DND-41 (cell line): ENCODE results near the gene KLHL3.

Experiments used
- ATAC-seq: fragments of 200-7000 bp; cut with Tn5 transposase; 3 replicates; pipeline ENCODE4 v1.9.1; 2021; ENCODE audit warnings: low read depth; ENCODE audit not compliant: insufficient read depth
- DNase-seq: peaks from one replicate; pipeline ENCODE4 v3.0.0-alpha.2; 2020
- H2AFZ ChIP-seq: 2 replicates; pipeline ENCODE4 v1.6.0; 2012; ENCODE audit warnings: low read depth, low read length
- H3K27ac ChIP-seq: 2 replicates; pipeline ENCODE4 v1.5.1; 2012; ENCODE audit warnings: low read length, inconsistent platforms
- H3K27me3 ChIP-seq: fragments of 200-600 bp; sonication (generic); 2 replicates; pipeline ENCODE4 v1.6.0; 2012; ENCODE audit warnings: low read length, mild to moderate bottlenecking, inconsistent platforms; ENCODE audit not compliant: insufficient read depth, poor library complexity
- H3K36me3 ChIP-seq: 2 replicates; pipeline ENCODE4 v1.5.1; 2012; ENCODE audit warnings: low read length, inconsistent platforms; ENCODE audit not compliant: insufficient read depth
- H3K4me1 ChIP-seq: 2 replicates; pipeline ENCODE4 v1.5.1; 2012; ENCODE audit warnings: mild to moderate bottlenecking, low read length; ENCODE audit not compliant: insufficient read depth
- H3K4me2 ChIP-seq: 2 replicates; pipeline ENCODE4 v1.6.0; 2012; ENCODE audit warnings: mild to moderate bottlenecking, moderate library complexity, low read length, inconsistent platforms; ENCODE audit not compliant: insufficient read depth
- H3K4me3 ChIP-seq, 2 experiments: fragments of 200-600 bp in 1 of 2; shearing (Covaris generic) in 1 of 2; 2 replicates each; pipeline ENCODE4 v1.5.1; 2012 to 2016; ENCODE audit warnings: inconsistent platforms in 2 of 2, low read length in 2 of 2, mild to moderate bottlenecking in 2 of 2, low read depth in 1 of 2, moderate library complexity in 1 of 2
- H3K79me2 ChIP-seq: 2 replicates; pipeline ENCODE4 v1.6.0; 2012; ENCODE audit warnings: low read length, inconsistent platforms; ENCODE audit not compliant: insufficient read depth
- H3K9ac ChIP-seq: 2 replicates; pipeline ENCODE4 v1.6.0; 2012; ENCODE audit warnings: low read depth, mild to moderate bottlenecking, inconsistent platforms, low read length, moderate library complexity
- H3K9me3 ChIP-seq: 2 replicates; pipeline ENCODE4 v1.5.1; 2012; ENCODE audit warnings: low read length, moderate library complexity, mild to moderate bottlenecking, inconsistent platforms; ENCODE audit not compliant: insufficient read depth, severe bottlenecking
- H4K20me1 ChIP-seq: 2 replicates; pipeline ENCODE4 v1.6.0; 2012; ENCODE audit warnings: low read length; ENCODE audit not compliant: insufficient read depth
- EZH2 ChIP-seq: IDR thresholded peaks from 3 replicates; pipeline ENCODE4 v1.6.1; 2012; ENCODE audit warnings: borderline replicate concordance, low read depth, mild to moderate bottlenecking, moderate library complexity, low read length, inconsistent platforms; ENCODE audit not compliant: severe bottlenecking
- TF ChIP-seq, protein P1 (sequence below): IDR thresholded peaks from 2 replicates; pipeline ENCODE4 v1.5.1; 2012; ENCODE audit warnings: borderline replicate concordance, low read length, moderate library complexity, mild to moderate bottlenecking; ENCODE audit not compliant: poor library complexity, severe bottlenecking; ENCODE audit errors: extremely low read depth

KLHL3 gene

DNA sequence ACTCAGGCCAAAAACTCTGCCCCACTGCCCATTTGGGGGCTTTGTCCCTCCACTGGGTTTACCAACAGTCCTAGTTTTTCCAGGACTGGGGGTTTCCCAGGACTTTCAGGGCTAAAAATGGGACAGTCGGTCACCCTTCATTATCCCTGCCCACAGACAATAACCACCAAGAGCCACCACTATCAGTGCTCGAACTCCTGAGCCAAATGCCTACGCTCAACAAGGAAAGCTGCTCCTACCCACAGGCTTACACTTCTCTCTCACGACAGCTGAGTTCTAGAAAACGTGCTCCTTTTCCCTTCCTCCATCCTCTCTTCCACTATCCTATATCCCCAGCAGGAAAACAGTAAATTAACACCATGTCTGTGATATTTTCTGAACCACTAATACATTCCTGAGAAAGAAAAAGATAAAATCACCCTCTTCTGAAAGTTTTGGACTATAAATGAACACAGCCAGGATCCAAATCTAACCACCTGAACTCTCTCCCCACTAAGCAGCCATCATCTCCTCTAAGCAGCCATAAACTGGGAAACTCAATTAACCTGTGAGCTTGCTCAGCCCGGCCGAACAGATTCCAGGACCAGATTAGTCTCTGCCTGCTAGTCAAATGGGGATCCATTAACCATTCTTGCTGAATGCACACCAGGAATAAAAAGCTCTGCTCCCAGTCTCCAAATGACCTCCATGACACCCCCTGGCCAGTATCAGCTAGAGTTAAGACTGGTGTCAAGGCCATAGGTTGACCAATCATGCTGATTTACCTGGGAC is 41.8 kb downstream of the KLHL3 start:
- H2AFZ ChIP-seq: no peak overlapping the region
- no peak for TF ChIP-seq EZH2
- TF ChIP-seq, protein P1, sequence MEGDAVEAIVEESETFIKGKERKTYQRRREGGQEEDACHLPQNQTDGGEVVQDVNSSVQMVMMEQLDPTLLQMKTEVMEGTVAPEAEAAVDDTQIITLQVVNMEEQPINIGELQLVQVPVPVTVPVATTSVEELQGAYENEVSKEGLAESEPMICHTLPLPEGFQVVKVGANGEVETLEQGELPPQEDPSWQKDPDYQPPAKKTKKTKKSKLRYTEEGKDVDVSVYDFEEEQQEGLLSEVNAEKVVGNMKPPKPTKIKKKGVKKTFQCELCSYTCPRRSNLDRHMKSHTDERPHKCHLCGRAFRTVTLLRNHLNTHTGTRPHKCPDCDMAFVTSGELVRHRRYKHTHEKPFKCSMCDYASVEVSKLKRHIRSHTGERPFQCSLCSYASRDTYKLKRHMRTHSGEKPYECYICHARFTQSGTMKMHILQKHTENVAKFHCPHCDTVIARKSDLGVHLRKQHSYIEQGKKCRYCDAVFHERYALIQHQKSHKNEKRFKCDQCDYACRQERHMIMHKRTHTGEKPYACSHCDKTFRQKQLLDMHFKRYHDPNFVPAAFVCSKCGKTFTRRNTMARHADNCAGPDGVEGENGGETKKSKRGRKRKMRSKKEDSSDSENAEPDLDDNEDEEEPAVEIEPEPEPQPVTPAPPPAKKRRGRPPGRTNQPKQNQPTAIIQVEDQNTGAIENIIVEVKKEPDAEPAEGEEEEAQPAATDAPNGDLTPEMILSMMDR: no peak
- peaks cover 11% of the 10 kb centered on the region for H3K4me1 ChIP-seq
- no peak for DNase-seq
- no peak overlapping the region for H3K4me2 ChIP-seq
- no peaks in the 10 kb centered on the region for H3K27me3 ChIP-seq
- ATAC-seq: no peak
- H3K27ac ChIP-seq: no peak overlapping the region
- no peaks in the 10 kb centered on the region for H3K9me3 ChIP-seq
- no peaks in the 10 kb centered on the region for H4K20me1 ChIP-seq
- no peak overlapping the region for H3K9ac ChIP-seq
- H3K79me2 ChIP-seq: no peaks in the 10 kb centered on the region
- peaks cover 6% of the 10 kb centered on the region; the same call in 1 of the 2 replicates for H3K36me3 ChIP-seq
- H3K4me3 ChIP-seq: no peak overlapping the region

DNA sequence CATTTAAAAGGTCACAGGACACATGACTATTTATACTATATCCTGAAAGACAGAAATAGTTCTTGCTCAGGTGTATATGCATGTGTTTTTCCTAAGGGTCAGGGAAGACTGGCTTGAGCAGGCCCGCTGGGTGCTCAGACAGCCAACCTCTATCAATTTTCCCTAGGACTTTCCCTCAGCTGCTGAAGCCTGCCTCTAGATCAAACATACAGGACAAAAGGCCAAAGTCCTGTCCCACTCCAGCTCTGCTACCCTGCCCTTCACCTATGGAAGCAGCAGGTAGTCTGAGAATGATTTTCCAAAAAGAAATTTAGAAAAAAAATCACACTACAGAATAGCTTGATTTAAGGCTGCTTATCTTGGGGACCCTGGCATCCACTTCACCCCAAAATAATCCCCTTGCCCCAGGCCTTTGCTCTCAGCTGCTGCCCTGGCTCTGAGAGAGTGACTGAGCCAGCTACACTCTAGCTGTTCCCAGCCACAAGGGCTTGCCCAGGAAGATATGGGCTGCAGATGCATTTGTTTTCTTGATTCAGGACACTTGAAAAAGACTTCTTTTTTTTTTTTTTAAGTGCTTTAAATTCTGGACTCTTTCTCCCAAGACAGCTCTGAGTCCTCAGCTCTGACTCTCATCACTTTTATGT is 42.5 kb downstream of the KLHL3 start:
- DNase-seq (no peak), ATAC-seq (no peak)
- Histone ChIP-seq H3K9me3 (no peaks in the 10 kb centered on the region), H3K27me3 (no peaks in the 10 kb centered on the region), H3K4me2 (no peak overlapping the region), H3K27ac (no peak overlapping the region), H3K4me3 (no peak overlapping the region), H3K79me2 (no peaks in the 10 kb centered on the region), H3K4me1 (peaks cover 11% of the 10 kb centered on the region), H4K20me1 (no peaks in the 10 kb centered on the region), H2AFZ (no peak overlapping the region), H3K36me3 (peaks cover 6% of the 10 kb centered on the region; the same call in 1 of the 2 replicates), H3K9ac (no peak overlapping the region)
- TF ChIP-seq EZH2: no peak
- TF ChIP-seq, protein P1: no peak

DNA sequence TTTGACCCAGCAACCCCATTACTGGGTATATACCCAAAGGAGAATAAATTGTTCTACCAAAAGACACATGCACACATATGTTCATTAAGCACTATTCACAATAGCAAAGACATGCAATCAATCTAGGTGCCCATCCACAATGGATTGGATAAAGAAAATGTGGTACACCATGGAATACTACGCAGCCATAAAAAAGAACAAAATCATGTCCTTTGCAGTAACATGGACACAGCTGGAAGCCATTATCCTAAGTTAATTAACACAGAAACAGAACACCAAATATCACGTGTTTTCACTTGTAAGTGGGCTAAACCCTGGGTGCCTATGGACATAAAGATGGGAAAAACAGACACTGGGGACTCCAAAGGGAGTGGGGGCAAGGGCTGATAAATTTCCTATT is 46.6 kb downstream of the KLHL3 start:
- Histone ChIP-seq H4K20me1 (no peaks in the 10 kb centered on the region), H3K27me3 (no peaks in the 10 kb centered on the region), H3K9ac (no peak overlapping the region), H3K36me3 (peaks cover 9% of the 10 kb centered on the region; the same call in 1 of the 2 replicates), H3K27ac (no peak overlapping the region), H3K4me2 (no peak overlapping the region), H2AFZ (no peak overlapping the region), H3K9me3 (no peaks in the 10 kb centered on the region), H3K4me1 (no peaks in the 10 kb centered on the region), H3K79me2 (no peaks in the 10 kb centered on the region), H3K4me3 (no peak overlapping the region)
- DNase-seq (no peak), ATAC-seq (no peak)
- TF ChIP-seq, protein P1: no peak
- TF ChIP-seq EZH2: no peak
